SK-N-SH (cell line): Measurements from ENCODE around the gene ARHGAP8. TPM values are rescaled to one million over a fixed set of nuclear protein-coding genes. Genes with fewer than 3 reads are reported as not detected.

ENCODE experiments used
- CTCF ChIA-PET: fragments of 300-600, 350-600 bp; formaldehyde crosslinking; extraction: SDS; loops from one replicate; lab custom pipeline; 2021; lab: Yijun Ruan, JAX
- POLR2A ChIA-PET: fragments of 350-600 bp; sonication (Branson Sonifier 250); formaldehyde crosslinking; extraction: SDS; loops from one replicate; lab custom pipeline; 2020; ENCODE audit warnings: antibody characterized with exemption, inconsistent platforms; lab: Yijun Ruan, JAX
- DNase-seq: peaks from one replicate; pipeline ENCODE4 v3.0.0; 2012
- H2AFZ ChIP-seq: fragments of 200-600 bp; sonication (generic); 2 replicates; pipeline ENCODE4 v1.8.1; 2016; ENCODE audit warnings: antibody characterized with exemption, mild to moderate bottlenecking, low read depth
- H3F3A ChIP-seq: fragments of 200-600 bp; sonication (generic); replicated peaks from 2 replicates; pipeline ENCODE3; 2016; ENCODE audit warnings: antibody characterized with exemption, mild to moderate bottlenecking; ENCODE audit not compliant: insufficient read depth
- H3K27ac ChIP-seq, 2 experiments: fragments of 200-500 bp in 1 of 2; fragments of 200-600 bp in 1 of 2; sonication (Bioruptor generic) in 1 of 2; sonication (generic), shearing (Covaris generic) in 1 of 2; 2 replicates each; pipeline versions ENCODE4 v1.5.1 to v1.6.1; 2014 to 2016; ENCODE audit warnings: low read depth in 2 of 2, inconsistent platforms in 1 of 2, low read length in 1 of 2, mild to moderate bottlenecking in 1 of 2, mixed read lengths in 1 of 2
- H3K27me3 ChIP-seq: fragments of 200-600 bp; sonication (generic), shearing (Covaris generic); 2 replicates; pipeline ENCODE4 v1.6.1; 2016; ENCODE audit warnings: mixed run types; ENCODE audit not compliant: insufficient read depth
- H3K36me3 ChIP-seq, 2 experiments: fragments of 200-500 bp in 1 of 2; fragments of 200-600 bp in 1 of 2; sonication (Bioruptor generic) in 1 of 2; sonication (generic) in 1 of 2; replicated peaks in 1 of 2; 2 replicates each; pipeline versions ENCODE3 to v1.5.1; 2014 to 2016; ENCODE audit warnings: low read length in 1 of 2, mild to moderate bottlenecking in 1 of 2; ENCODE audit not compliant: insufficient read depth in 2 of 2, control insufficient read depth in 1 of 2
- H3K4me1 ChIP-seq, 2 experiments: fragments of 200-500 bp in 1 of 2; fragments of 200-600 bp in 1 of 2; sonication (Bioruptor generic) in 1 of 2; sonication (generic), shearing (Covaris generic) in 1 of 2; 2 replicates each; pipeline versions ENCODE4 v1.5.1 to v1.6.1; 2014 to 2016; ENCODE audit warnings: low read depth in 1 of 2, low read length in 1 of 2, mixed run types in 1 of 2; ENCODE audit not compliant: insufficient read depth in 2 of 2, control insufficient read depth in 1 of 2
- H3K4me2 ChIP-seq: fragments of 200-600 bp; sonication (generic), shearing (Covaris generic); 2 replicates; pipeline ENCODE4 v1.6.1; 2017; ENCODE audit warnings: mixed run types
- H3K4me3 ChIP-seq, 2 experiments: fragments of 200-500 bp in 1 of 2; fragments of 200-600 bp in 1 of 2; sonication (Bioruptor generic) in 1 of 2; sonication (generic), shearing (Covaris generic) in 1 of 2; 2 replicates each; pipeline versions ENCODE4 v1.5.1 to v1.8.1; 2014 to 2016; ENCODE audit warnings: low read depth in 2 of 2, inconsistent platforms in 1 of 2, low read length in 1 of 2, mild to moderate bottlenecking in 1 of 2, mixed read lengths in 1 of 2, moderate library complexity in 1 of 2
- H3K79me2 ChIP-seq: fragments of 200-600 bp; sonication (generic); 2 replicates; pipeline ENCODE4 v1.8.1; 2017; ENCODE audit warnings: mild to moderate bottlenecking; ENCODE audit not compliant: insufficient read depth
- H3K9ac ChIP-seq: fragments of 200-600 bp; sonication (generic); 2 replicates; pipeline ENCODE4 v1.6.1; 2017; ENCODE audit warnings: mixed run types
- H3K9me2 ChIP-seq: fragments of 200-600 bp; sonication (generic); 2 replicates; pipeline ENCODE4 v1.6.1; 2017; ENCODE audit warnings: mixed run types
- H3K9me3 ChIP-seq: fragments of 200-600 bp; sonication (generic); 2 replicates; pipeline ENCODE4 v1.6.1; 2017; ENCODE audit warnings: mixed run types, mild to moderate bottlenecking, moderate library complexity
- H4K20me1 ChIP-seq: fragments of 200-600 bp; sonication (generic); 2 replicates; pipeline ENCODE4 v1.6.1; 2017; ENCODE audit warnings: mild to moderate bottlenecking, mixed run types; ENCODE audit not compliant: insufficient read depth
- CTCF ChIP-seq: fragments of 200-600 bp; sonication (generic); IDR thresholded peaks from 2 replicates; pipeline ENCODE4 v1.6.1; 2017; ENCODE audit warnings: antibody characterized with exemption, mild to moderate bottlenecking, moderate library complexity
- EP300 ChIP-seq, 2 experiments: IDR thresholded peaks; 2 replicates each; pipeline versions ENCODE4 v1.4.0 to v1.6.1; 2012; ENCODE audit warnings: borderline replicate concordance in 1 of 2, low read depth in 1 of 2, low read length in 1 of 2
- FOSL2 ChIP-seq: IDR thresholded peaks from 2 replicates; pipeline ENCODE4 v1.4.0; 2012; ENCODE audit warnings: low read depth, mild to moderate bottlenecking, moderate library complexity, borderline replicate concordance
- FOXJ3 ChIP-seq: sonication (generic); formaldehyde crosslinking; IDR thresholded peaks from 2 replicates; pipeline ENCODE4 v1.5.1; 2020; ENCODE audit warnings: mild to moderate bottlenecking, missing genetic modification reagents
- GABPA ChIP-seq: IDR thresholded peaks from 2 replicates; pipeline ENCODE4 v1.4.0; 2012; ENCODE audit warnings: low read depth, mild to moderate bottlenecking
- JUND ChIP-seq: IDR thresholded peaks from 2 replicates; pipeline ENCODE4 v1.4.0; 2012
- NFIC ChIP-seq: IDR thresholded peaks from 2 replicates; pipeline ENCODE4 v1.4.0; 2012; ENCODE audit warnings: borderline replicate concordance
- PBX3 ChIP-seq: IDR thresholded peaks from 2 replicates; pipeline ENCODE4; 2012
- POLR2AphosphoS5 ChIP-seq: IDR thresholded peaks from 2 replicates; pipeline ENCODE4 v1.6.1; 2012; ENCODE audit warnings: low read depth, low read length
- REST ChIP-seq: IDR thresholded peaks from 2 replicates; pipeline ENCODE4 v1.6.1; 2012; ENCODE audit warnings: mild to moderate bottlenecking, low read depth, low read length, moderate library complexity
- SIN3A ChIP-seq: IDR thresholded peaks from 2 replicates; pipeline ENCODE4 v1.6.1; 2012; ENCODE audit warnings: low read depth, mild to moderate bottlenecking, low read length, moderate library complexity, borderline replicate concordance
- USF1 ChIP-seq: IDR thresholded peaks from 2 replicates; pipeline ENCODE4 v1.4.0; 2012; ENCODE audit warnings: low read depth, borderline replicate concordance
- WGBS: methylation state at CpG from one replicate; pipeline ENCODE4 v1.1.6; 2017; ENCODE audit warnings: low lambda C conversion rate; 5-methylcytosine and 5-hydroxymethylcytosine counted together
- polyA plus RNA-seq, 3 experiments: library from polyadenylated mRNA; depleted of rRNA; stranded (reverse); fragments of >200 nt; gene quantifications; 2 replicates each; pipeline ENCODE4 v1.2.3, GENCODE V29; 2012

ARHGAP8 gene
- polyA plus RNA-seq, 1 of the 3 experiments (the other 2 are of a cell fraction) = 0.08 TPM

GRCh38 chr22:44765571-44766285 lies 13.4 kb downstream of the ARHGAP8 start:
- no peak for DNase-seq
- Histone ChIP-seq H2AFZ (no peak overlapping the region), H4K20me1 (no peaks in the 10 kb centered on the region), H3F3A (no peaks in the 10 kb centered on the region), H3K4me3 (no peak overlapping the region), H3K27me3 (no peaks in the 10 kb centered on the region), H3K36me3 (no peaks in the 10 kb centered on the region), H3K9me3 (no peaks in the 10 kb centered on the region), H3K9me2 (no peaks in the 10 kb centered on the region), H3K4me2 (no peak overlapping the region), H3K4me1 (no peaks in the 10 kb centered on the region; a peak in 1 of 4 replicates), H3K79me2 (no peaks in the 10 kb centered on the region), H3K9ac (no peak overlapping the region), H3K27ac (no peak overlapping the region)
- WGBS = 58% methylated on average over 19 of the region's 23 CpGs
- TF ChIP-seq GABPA = no peak
- no peak for TF ChIP-seq EP300 (IDR thresholded peaks at IDR 0.05; ENCODE audit: borderline replicate concordance in 1 of 2, low read depth in 1 of 2, low read length in 1 of 2)
- no peak for TF ChIP-seq JUND
- no peak for TF ChIP-seq SIN3A
- TF ChIP-seq CTCF = no peak
- no peak for TF ChIP-seq USF1
- TF ChIP-seq FOXJ3 = no peak
- TF ChIP-seq NFIC = no peak
- TF ChIP-seq FOSL2 = no peak
- TF ChIP-seq PBX3 = no peak
- TF ChIP-seq REST = no peak
- no peak for TF ChIP-seq POLR2AphosphoS5
- ChIA-PET POLR2A (no interaction called here), CTCF (interaction anchor here (0.8 to 1.5 kb wide), 2 partner anchors 36 to 329 kb away, joined by 3 to 4 read pairs; no protein-coding TSS in a partner anchor)
